Muscle layer of colon (tissue), 2 donors: Measurements from ENCODE around the gene ADAMTSL2.

Experiments
- H3K27ac ChIP-seq: one replicate; pipeline ENCODE4 v1.7.0; 2013; ENCODE audit warnings: low read depth, mild to moderate bottlenecking, low read length, moderate library complexity
- H3K27me3 ChIP-seq, 2 donors: one replicate each; pipeline ENCODE4 v1.7.0; 2013; ENCODE audit warnings: low read length in 2 of 2, mild to moderate bottlenecking in 2 of 2; ENCODE audit not compliant: insufficient read depth in 2 of 2, control insufficient read depth in 1 of 2
- H3K36me3 ChIP-seq: one replicate; pipeline ENCODE4 v1.7.0; 2013; ENCODE audit warnings: mild to moderate bottlenecking, low read length; ENCODE audit not compliant: insufficient read depth
- H3K4me1 ChIP-seq: one replicate; pipeline ENCODE4 v1.7.0; 2013; ENCODE audit warnings: mild to moderate bottlenecking, low read length; ENCODE audit not compliant: insufficient read depth
- H3K4me3 ChIP-seq, 2 donors: one replicate each; pipeline ENCODE4 v1.7.0; 2013; ENCODE audit warnings: low read length in 2 of 2, low read depth in 1 of 2, mild to moderate bottlenecking in 1 of 2, moderate library complexity in 1 of 2
- H3K9ac ChIP-seq: one replicate; pipeline ENCODE4 v1.7.0; 2013; ENCODE audit warnings: low read length
- H3K9me3 ChIP-seq: one replicate; pipeline ENCODE4 v1.7.0; 2013; ENCODE audit warnings: mild to moderate bottlenecking, low read length
- donor health status: abdominal sarcoma.
- donor health status: Adenocarcinoma of cecum.

ADAMTSL2 gene

GRCh38 chr9:133575186-133576030 is 40.9 kb downstream of the ADAMTSL2 start:
- H3K27ac ChIP-seq: no peak overlapping the region
- H3K4me1 ChIP-seq: peaks cover 25% of the 10 kb centered on the region
- H3K4me3 ChIP-seq: no peak overlapping the region
- H3K36me3 ChIP-seq: no peaks in the 10 kb centered on the region
- no peaks in the 10 kb centered on the region for H3K9me3 ChIP-seq
- peaks cover 0 to 6% of the 10 kb centered on the region in 2 donors for H3K27me3 ChIP-seq
- no peak overlapping the region for H3K9ac ChIP-seq

GRCh38 chr9:133576031-133576874 is 41.7 kb downstream of the ADAMTSL2 start:
- no peaks in the 10 kb centered on the region for H3K9me3 ChIP-seq
- H3K4me1 ChIP-seq: peaks cover 32% of the 10 kb centered on the region
- no peaks in the 10 kb centered on the region for H3K36me3 ChIP-seq
- H3K27me3 ChIP-seq: peaks cover 0 to 6% of the 10 kb centered on the region in 2 donors
- H3K27ac ChIP-seq: no peak overlapping the region
- no peak overlapping the region for H3K9ac ChIP-seq
- no peak overlapping the region for H3K4me3 ChIP-seq

- Histone ChIP-seq H3K27ac (no peak overlapping the region), H3K36me3 (no peaks in the 10 kb centered on the region), H3K4me1 (peaks cover 40% of the 10 kb centered on the region), H3K9ac (no peak overlapping the region), H3K27me3 (peaks cover 0 to 6% of the 10 kb centered on the region in 2 donors), H3K4me3 (no peak overlapping the region), H3K9me3 (no peaks in the 10 kb centered on the region)
Measured at GRCh38 chr9:133576875-133577736, 42.6 kb downstream of the ADAMTSL2 start.

- Histone ChIP-seq H3K9me3 (no peaks in the 10 kb centered on the region), H3K4me3 (no peak overlapping the region), H3K9ac (no peak overlapping the region), H3K36me3 (no peaks in the 10 kb centered on the region), H3K27me3 (peaks cover 0 to 6% of the 10 kb centered on the region in 2 donors), H3K4me1 (peaks cover 34% of the 10 kb centered on the region), H3K27ac (no peak overlapping the region)
Measured at GRCh38 chr9:133577737-133578112, 43.2 kb downstream of the ADAMTSL2 start.

GRCh38 chr9:133578524-133579441 is 44.3 kb downstream of the ADAMTSL2 start:
- H3K36me3 ChIP-seq: no peaks in the 10 kb centered on the region
- no peaks in the 10 kb centered on the region for H3K9me3 ChIP-seq
- peaks cover 0 to 6% of the 10 kb centered on the region in 2 donors for H3K27me3 ChIP-seq
- no peak overlapping the region for H3K9ac ChIP-seq
- H3K4me3 ChIP-seq: no peak overlapping the region
- peaks cover 28% of the 10 kb centered on the region for H3K4me1 ChIP-seq
- no peak overlapping the region for H3K27ac ChIP-seq

- Histone ChIP-seq H3K4me1 (peaks cover 34% of the 10 kb centered on the region), H3K9ac (no peak overlapping the region), H3K27ac (no peak overlapping the region), H3K9me3 (no peaks in the 10 kb centered on the region), H3K4me3 (no peak overlapping the region), H3K27me3 (peaks cover 0 to 6% of the 10 kb centered on the region in 2 donors), H3K36me3 (no peaks in the 10 kb centered on the region)
Measured at GRCh38 chr9:133579601-133580418, 45.3 kb downstream of the ADAMTSL2 start.

GRCh38 chr9:133580419-133580738 is 45.9 kb downstream of the ADAMTSL2 start:
- H3K27ac ChIP-seq: no peak overlapping the region
- H3K9ac ChIP-seq: no peak overlapping the region
- peaks cover 40% of the 10 kb centered on the region for H3K4me1 ChIP-seq
- peaks cover 0 to 7% of the 10 kb centered on the region in 2 donors for H3K27me3 ChIP-seq
- H3K4me3 ChIP-seq: no peak overlapping the region
- no peaks in the 10 kb centered on the region for H3K9me3 ChIP-seq
- no peaks in the 10 kb centered on the region for H3K36me3 ChIP-seq

GRCh38 chr9:133581011-133581410 is 46.5 kb downstream of the ADAMTSL2 start:
- peaks cover 0 to 13% of the 10 kb centered on the region in 2 donors for H3K27me3 ChIP-seq
- H3K9ac ChIP-seq: no peak overlapping the region
- H3K4me1 ChIP-seq: peaks cover 46% of the 10 kb centered on the region
- no peak overlapping the region for H3K27ac ChIP-seq
- H3K36me3 ChIP-seq: no peaks in the 10 kb centered on the region
- H3K9me3 ChIP-seq: no peaks in the 10 kb centered on the region
- H3K4me3 ChIP-seq: no peak overlapping the region

GRCh38 chr9:133581513-133582343 is 47.2 kb downstream of the ADAMTSL2 start:
- Histone ChIP-seq H3K27ac (no peak overlapping the region), H3K4me1 (peaks cover 46% of the 10 kb centered on the region), H3K27me3 (peaks cover 7 to 20% of the 10 kb centered on the region in 2 donors), H3K36me3 (no peaks in the 10 kb centered on the region), H3K4me3 (no peak overlapping the region), H3K9me3 (no peaks in the 10 kb centered on the region), H3K9ac (no peak overlapping the region)
